Coronary artery (tissue), 2 donors: Measurements from ENCODE around the gene NCOA7.
"Not testable (repeated sequence)": the region's sequence is repeated elsewhere in the genome, so short reads cannot be mapped to it uniquely, and the experiment has no call there.

Experiments
- DNase-seq: peaks from one replicate; pipeline ENCODE4 v3.0.0-alpha.2; 2017; ENCODE audit warnings: low spot score
- H3K27ac ChIP-seq, 2 donors: fragments of 200-600 bp; sonication (generic); one replicate each; pipeline ENCODE4 v1.5.1; 2016 to 2019
- H3K4me3 ChIP-seq: fragments of 200-600 bp; sonication (generic); 2 replicates; pipeline ENCODE4 v1.5.1; 2016; ENCODE audit warnings: mild to moderate bottlenecking, moderate library complexity
- CTCF ChIP-seq: fragments of 200-600 bp; sonication (generic); IDR thresholded peaks from one replicate; pipeline ENCODE4 v1.5.1; 2019; ENCODE audit warnings: antibody characterized with exemption

NCOA7 gene

GRCh38 chr6:125926711-125927110 is 136.0 kb downstream of the NCOA7 start:
- H3K27ac ChIP-seq: no peak overlapping the region
- TF ChIP-seq CTCF: no peak
- DNase-seq: no peak
- no peak overlapping the region for H3K4me3 ChIP-seq

GRCh38 chr6:125927761-125928160 is 137.0 kb downstream of the NCOA7 start:
- no peak overlapping the region for H3K27ac ChIP-seq
- TF ChIP-seq CTCF: no peak
- DNase-seq: no peak
- no peak overlapping the region for H3K4me3 ChIP-seq

GRCh38 chr6:125930765-125931418 is 140.1 kb downstream of the NCOA7 start:
- no peak for DNase-seq
- H3K4me3 ChIP-seq: no peak overlapping the region
- no peak overlapping the region for H3K27ac ChIP-seq
- no peak for TF ChIP-seq CTCF

GRCh38 chr6:125931733-125932450 is 141.1 kb downstream of the NCOA7 start:
- Histone ChIP-seq H3K27ac (no peak overlapping the region), H3K4me3 (no peak overlapping the region)
- DNase-seq: no peak
- TF ChIP-seq CTCF: no peak

GRCh38 chr6:125932451-125932795 is 141.7 kb downstream of the NCOA7 start:
- Histone ChIP-seq H3K4me3 (no peak overlapping the region), H3K27ac (no peak overlapping the region)
- no peak for TF ChIP-seq CTCF
- no peak for DNase-seq

GRCh38 chr6:125935520-125935919 is 144.8 kb downstream of the NCOA7 start:
- H3K4me3 ChIP-seq, DNase-seq, H3K27ac ChIP-seq: not testable (repeated sequence)

GRCh38 chr6:125939026-125939425 is 148.3 kb downstream of the NCOA7 start:
- no peak for TF ChIP-seq CTCF
- no peak overlapping the region for H3K27ac ChIP-seq
- no peak for DNase-seq
- H3K4me3 ChIP-seq: no peak overlapping the region
